Esophagus squamous epithelium (tissue), 4 donors: ENCODE results near the gene RO60.

ENCODE experiments used
- POLR2A ChIP-seq, 4 donors: fragments of 450-650 bp; IDR thresholded peaks; one replicate each; pipeline ENCODE4 v1.6.1; 2017; ENCODE audit warnings: antibody characterized with exemption in 4 of 4, mild to moderate bottlenecking in 4 of 4, moderate library complexity in 3 of 4
- TF ChIP-seq, protein P1 (sequence below), 6 experiments: fragments of 450-650 bp in 4 of 6; fragments of 200-600 bp in 2 of 6; sonication (generic) in 2 of 6; IDR thresholded peaks; one replicate each; pipeline ENCODE4 v1.5.1; 2016 to 2019; ENCODE audit warnings: antibody characterized with exemption in 6 of 6, mild to moderate bottlenecking in 4 of 6, moderate library complexity in 4 of 6

DNA sequence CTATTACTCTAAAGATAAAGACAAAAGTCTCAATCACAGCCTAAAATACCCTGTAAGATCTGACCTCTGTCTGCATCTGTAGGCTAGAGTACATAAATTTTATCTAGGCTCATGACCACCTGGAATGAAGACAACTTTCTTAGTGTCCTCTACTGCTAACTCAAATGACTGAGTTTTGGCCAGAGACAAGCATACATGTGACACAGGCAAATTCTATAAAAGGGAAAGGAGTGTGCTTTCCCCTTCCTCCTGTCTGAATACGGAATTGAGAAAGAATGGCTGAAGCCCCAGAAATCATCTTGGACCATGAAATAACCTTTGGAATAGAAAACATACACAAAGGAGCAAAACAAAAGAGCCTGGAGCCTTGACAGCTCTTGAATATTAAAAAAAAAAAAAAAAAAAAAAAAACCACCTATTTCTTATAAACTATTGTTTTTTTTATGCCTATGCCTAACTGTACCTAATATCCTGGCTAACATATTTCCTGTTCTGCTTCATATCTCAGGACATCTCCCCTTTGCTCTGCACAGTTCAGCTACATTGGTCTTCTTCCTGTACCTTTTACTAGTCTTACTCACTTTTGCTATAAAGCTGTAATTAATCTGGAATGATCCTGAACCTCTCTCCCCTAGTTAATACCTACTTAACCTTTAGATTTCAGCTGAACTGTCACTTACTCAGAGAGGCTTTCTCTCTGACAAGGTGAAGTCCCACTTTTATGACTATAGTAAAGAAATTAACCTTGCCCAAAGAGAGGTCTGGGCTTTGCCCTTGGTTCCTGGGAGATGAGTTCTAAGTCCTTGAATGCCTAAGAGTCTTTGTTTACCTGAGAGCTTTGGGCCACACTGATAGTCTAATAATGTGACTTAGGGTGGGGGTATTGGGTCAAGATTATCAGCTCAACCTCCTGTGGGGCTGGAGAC is 16.4 kb upstream of the RO60 start:
- TF ChIP-seq POLR2A (IDR thresholded peaks at IDR 0.05): no peak
- TF ChIP-seq, protein P1, sequence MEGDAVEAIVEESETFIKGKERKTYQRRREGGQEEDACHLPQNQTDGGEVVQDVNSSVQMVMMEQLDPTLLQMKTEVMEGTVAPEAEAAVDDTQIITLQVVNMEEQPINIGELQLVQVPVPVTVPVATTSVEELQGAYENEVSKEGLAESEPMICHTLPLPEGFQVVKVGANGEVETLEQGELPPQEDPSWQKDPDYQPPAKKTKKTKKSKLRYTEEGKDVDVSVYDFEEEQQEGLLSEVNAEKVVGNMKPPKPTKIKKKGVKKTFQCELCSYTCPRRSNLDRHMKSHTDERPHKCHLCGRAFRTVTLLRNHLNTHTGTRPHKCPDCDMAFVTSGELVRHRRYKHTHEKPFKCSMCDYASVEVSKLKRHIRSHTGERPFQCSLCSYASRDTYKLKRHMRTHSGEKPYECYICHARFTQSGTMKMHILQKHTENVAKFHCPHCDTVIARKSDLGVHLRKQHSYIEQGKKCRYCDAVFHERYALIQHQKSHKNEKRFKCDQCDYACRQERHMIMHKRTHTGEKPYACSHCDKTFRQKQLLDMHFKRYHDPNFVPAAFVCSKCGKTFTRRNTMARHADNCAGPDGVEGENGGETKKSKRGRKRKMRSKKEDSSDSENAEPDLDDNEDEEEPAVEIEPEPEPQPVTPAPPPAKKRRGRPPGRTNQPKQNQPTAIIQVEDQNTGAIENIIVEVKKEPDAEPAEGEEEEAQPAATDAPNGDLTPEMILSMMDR (IDR thresholded peaks at IDR 0.05): no peak
